DMS153 treated with DMSO at 0.1 percent for 48 hours (cell line): ENCODE data around the gene PRAMEF15.
"Not testable (repeated sequence)": the region's sequence is repeated elsewhere in the genome, so short reads cannot be mapped to it uniquely, and the experiment has no call there.

Experiments
- DNase-seq: peaks from one replicate; lab custom pipeline; 2025; ENCODE audit not compliant: unreplicated experiment; lab: John Stamatoyannopoulos, UW

The PRAMEF15 gene

DNA sequence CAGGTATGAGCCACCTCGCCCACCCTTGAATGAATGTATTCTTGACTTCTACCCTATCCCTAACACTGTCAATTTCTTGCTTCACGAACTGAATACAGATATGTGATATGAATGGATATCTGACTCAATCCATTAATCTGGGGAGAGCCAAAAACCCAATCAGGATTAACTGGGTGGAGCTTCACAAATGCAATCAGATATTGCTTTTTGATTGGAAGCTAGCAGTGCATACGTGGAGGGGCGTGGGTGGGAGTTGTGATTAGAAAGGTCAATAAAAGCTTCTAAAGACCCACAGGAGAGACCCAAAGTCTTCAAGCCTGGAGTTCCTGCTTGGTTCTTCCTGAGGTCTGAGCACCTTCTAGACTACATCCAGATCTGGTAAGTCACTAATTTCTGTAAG lies at the start of gene PRAMEF15:
Gene PRAMEF15 (plus strand): TSS at position 301 of the 400 bp plus-strand sequence. CDS start 2,827 bp downstream, outside the sequence.
- not testable (repeated sequence) for DNase-seq

DNA sequence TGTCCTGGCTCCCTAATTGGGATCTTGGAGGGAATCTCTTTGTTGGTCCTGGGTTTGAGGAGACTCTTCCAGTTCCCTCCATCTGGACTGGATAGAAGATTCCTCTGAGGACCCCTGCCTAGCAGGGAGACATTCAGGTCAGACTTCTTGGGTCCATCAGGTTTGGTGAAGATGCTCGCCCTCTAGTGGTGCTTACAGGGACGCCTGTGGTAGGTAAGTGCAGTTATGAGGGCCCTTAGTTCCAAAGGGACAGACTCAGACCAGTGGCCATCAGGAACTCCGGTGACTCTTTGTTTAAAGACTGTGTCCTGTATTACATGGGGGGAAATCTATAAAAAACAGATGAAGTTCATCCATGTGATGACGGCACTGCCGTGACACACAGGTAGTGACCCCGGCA lies 38.4 kb upstream of the PRAMEF15 start:
- not testable (repeated sequence) for DNase-seq

DNA sequence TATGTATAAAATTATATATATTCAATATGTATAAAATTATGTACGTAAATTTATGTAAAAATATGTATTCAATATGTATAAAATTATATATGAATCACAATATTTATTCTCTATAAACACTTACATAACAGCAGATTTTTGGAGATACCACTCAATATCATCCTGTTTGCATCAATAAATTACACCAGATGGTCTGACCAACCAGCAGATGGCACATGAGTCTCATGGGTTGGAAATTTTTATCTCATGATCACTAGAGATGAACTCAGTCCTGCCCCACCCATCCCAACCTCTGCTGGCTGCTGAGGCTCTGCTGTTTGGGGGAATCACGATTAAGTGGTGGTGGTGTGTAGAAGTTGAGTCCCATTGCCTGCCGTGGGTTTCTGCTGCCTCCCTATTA lies 35.8 kb upstream of the PRAMEF15 start:
- not testable (repeated sequence) for DNase-seq

- not testable (repeated sequence) for DNase-seq
These were observed 30.3 kb upstream of the PRAMEF15 start, which contains the start of gene PRAMEF8 for GRCh38 chr1:13285037-13285436. Gene PRAMEF8 (minus strand): TSS chr1:13285137. CDS start chr1:13284091, 1,046 bp downstream.

DNA sequence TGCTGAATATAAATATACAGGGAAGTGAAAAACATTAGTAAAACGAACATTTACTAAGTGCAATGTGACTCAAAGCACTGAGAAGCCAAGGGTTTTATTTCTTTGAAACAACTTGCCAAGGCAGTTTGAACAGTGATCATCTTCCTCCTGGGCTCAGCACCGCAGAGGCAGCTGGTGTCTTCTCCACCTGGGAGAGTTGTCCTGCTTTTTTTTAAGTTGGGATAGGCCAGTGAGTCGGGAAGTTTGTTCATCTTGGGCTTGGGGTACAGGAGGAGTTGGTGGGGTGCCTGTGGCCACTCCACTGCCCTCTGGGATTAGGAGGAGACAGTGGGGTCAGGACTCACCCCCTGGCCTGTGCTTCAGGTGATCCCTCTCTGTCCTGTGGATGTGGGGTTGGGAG lies 26.4 kb upstream of the PRAMEF15 start:
- not testable (repeated sequence) for DNase-seq

DNA sequence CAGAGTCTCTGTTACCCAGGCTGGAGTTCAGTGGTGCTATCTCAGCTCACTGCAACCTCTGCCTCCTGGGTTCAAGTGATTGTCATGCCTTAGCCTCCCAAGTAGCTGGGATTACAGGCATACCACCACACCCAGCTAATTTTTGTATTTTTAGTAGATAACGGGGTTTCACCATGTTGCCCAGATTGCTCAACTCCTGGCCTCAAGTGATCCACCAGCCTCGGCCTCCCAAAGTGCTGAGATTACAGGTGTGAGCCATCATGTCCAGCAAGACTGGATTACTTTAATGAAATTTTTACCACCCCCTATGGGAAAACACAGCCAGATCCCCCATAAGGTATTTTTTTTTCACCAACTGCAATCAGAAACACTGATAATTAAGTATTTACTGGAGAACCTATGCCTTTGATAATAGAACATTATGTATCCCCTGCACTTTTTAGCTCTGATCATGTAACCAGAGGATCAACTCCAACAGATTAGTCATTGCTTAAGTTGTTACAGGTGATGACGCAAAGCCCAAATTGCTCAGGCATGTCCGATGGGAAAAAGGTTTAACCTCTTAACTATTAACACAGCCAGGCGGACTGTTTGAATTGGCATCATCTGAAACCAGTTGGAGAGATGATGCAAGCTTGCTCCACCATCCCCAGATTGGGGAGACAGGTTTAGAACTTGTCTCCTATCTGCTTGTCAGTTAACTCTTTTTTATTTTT lies 18.0 kb upstream of the PRAMEF15 start:
- not testable (repeated sequence) for DNase-seq

DNA sequence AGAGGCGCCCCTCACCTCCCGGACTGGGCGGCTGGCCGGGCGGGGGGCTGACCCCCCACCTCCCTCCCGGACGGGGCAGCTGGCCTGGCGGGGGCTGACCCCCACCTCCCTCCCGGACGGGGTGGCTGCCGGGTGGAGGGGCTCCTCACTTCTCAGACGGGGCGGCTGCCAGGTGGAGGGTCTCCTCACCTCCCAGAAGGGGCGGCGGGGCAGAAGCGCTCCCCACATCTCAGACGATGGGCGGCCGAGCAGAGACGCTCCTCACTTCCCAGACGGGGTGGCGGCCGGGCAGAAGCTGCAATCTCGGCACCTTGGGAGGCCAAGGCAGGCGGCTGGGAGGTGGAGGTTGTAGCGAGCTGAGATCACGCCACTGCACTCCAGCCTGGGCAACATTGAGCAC lies 16.7 kb upstream of the PRAMEF15 start:
- not testable (repeated sequence) for DNase-seq

- not testable (repeated sequence) for DNase-seq
These were observed 13.2 kb upstream of the PRAMEF15 start for GRCh38 chr1:13302197-13302596.

GRCh38 chr1:13303239-13303638 lies 12.1 kb upstream of the PRAMEF15 start, which contains the start of gene PRAMEF33:
Gene PRAMEF33 (plus strand): TSS chr1:13303539. CDS start chr1:13305955, 2,416 bp downstream.
- DNase-seq: not testable (repeated sequence)

- not testable (repeated sequence) for DNase-seq
These were observed 27.1 kb downstream of the PRAMEF15 start for GRCh38 chr1:13342496-13342895.

DNA sequence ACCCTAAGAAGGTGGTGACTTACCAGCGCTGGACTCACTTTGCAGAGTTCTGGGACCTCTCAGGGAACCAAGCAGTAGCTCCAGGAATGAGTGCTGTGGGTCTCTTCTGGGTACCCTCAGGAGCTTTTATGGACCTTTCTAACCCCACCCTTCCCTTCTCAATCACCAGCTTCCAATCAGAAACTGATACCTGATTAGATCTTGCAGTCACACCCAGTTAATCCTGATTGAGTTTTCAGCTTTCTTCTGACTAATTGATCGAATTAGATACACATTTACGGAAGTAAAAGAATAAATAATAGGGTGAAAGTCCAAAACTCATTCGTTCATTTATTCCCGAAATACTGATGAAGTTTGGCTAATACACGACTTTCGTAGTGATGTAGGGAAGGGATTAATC lies 31.7 kb downstream of the PRAMEF15 start, which contains the start of gene PRAMEF14:
Gene PRAMEF14 (minus strand): TSS at position 101 of the 400 bp plus-strand sequence. CDS start 1,820 bp downstream, outside the sequence.
- not testable (repeated sequence) for DNase-seq

- not testable (repeated sequence) for DNase-seq
These were observed 38.1 kb downstream of the PRAMEF15 start for GRCh38 chr1:13353476-13353875.

DNA sequence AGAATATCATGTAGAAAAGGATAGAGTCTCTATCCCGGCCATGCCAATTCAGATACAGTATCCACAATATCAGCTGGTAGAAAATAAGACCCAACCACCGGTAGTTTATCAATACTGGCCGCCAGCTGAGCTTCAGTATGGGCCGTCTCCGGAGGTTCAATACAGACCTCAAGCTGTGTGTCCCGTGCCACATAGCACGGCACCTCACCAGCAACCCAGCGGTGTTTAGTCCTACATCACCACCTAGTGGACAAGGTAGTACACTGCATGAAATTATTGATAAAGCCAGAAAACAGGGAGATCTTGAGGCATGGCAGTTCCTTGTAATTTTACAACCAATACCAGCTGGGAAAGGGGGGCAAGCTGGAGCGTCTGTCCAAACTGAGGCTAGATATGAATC lies 39.1 kb downstream of the PRAMEF15 start:
- not testable (repeated sequence) for DNase-seq

GRCh38 chr1:13356774-13357173 lies 41.4 kb downstream of the PRAMEF15 start:
- DNase-seq: peak; percentile 22

DNA sequence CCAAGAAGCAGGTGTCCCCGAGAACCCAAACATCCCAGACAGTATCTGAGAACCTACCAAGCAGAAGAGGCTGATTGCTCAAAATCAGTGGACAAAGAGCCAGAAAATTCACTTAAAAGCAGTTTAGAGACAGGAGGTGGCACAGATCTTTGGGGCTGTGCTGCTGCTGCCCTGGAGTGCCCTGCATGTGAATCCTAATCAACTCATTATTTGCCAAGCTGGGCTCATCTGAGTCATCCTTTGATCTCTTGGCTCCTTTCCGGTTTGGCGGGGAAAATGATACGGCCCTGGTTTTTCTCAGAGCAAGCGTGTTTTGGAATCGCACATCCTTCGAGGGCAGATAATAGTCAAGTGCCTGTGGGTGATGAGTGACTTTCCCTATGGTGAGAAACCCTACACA lies 47.0 kb downstream of the PRAMEF15 start:
- not testable (repeated sequence) for DNase-seq

- not testable (repeated sequence) for DNase-seq
These were observed 49.5 kb downstream of the PRAMEF15 start for GRCh38 chr1:13364928-13365327.

- not testable (repeated sequence) for DNase-seq
These were observed 51.2 kb downstream of the PRAMEF15 start for GRCh38 chr1:13366536-13366935.

GRCh38 chr1:13368544-13368943 lies 53.2 kb downstream of the PRAMEF15 start:
- not testable (repeated sequence) for DNase-seq
